AG04450 (cell line): Measurements from ENCODE around the gene RICTOR. TPM values are rescaled to one million over a fixed set of nuclear protein-coding genes. Genes with fewer than 3 reads are reported as not detected.

ENCODE experiments used
- CTCF ChIA-PET: fragments of 300-600, 350-600 bp; formaldehyde crosslinking; extraction: SDS; loops from one replicate; lab custom pipeline; 2022; ENCODE audit warnings: antibody characterized with exemption, inconsistent platforms; lab: Charles Lee
- POLR2A ChIA-PET: fragments of 350-600 bp; formaldehyde crosslinking; extraction: SDS; loops from one replicate; lab custom pipeline; 2021; ENCODE audit warnings: antibody characterized with exemption, inconsistent platforms; lab: Yijun Ruan, JAX
- DNase-seq: peaks from one replicate; pipeline ENCODE4 v3.0.0-alpha.2; 2011; ENCODE audit warnings: low read depth, low spot score
- H3K27ac ChIP-seq: one replicate; pipeline ENCODE4 v1.5.1; 2012; ENCODE audit warnings: low read depth, low read length, control low read depth
- H3K27me3 ChIP-seq: one replicate; pipeline ENCODE4 v1.6.0; 2012; ENCODE audit warnings: low read length; ENCODE audit not compliant: control insufficient read depth, insufficient read depth
- H3K4me3 ChIP-seq: 2 replicates; pipeline ENCODE4 v1.5.1; 2011; ENCODE audit warnings: mild to moderate bottlenecking, low read depth, low read length, control low read depth
- H3K9me3 ChIP-seq: 2 replicates; pipeline ENCODE4 v1.5.1; 2012; ENCODE audit warnings: low read length; ENCODE audit not compliant: control insufficient read depth, insufficient read depth
- CTCF ChIP-seq: IDR thresholded peaks from 2 replicates; pipeline ENCODE4 v1.5.1; 2011; ENCODE audit warnings: low read depth, low read length, control low read depth, inconsistent platforms
- polyA plus RNA-seq: library from polyadenylated mRNA; depleted of rRNA; stranded (reverse); fragments of >200 nt; gene quantifications from 2 replicates; pipeline ENCODE4 v1.2.3, GENCODE V29; 2011

The RICTOR gene
- polyA plus RNA-seq, 1 experiment: 15.6 TPM

GRCh38 chr5:39031041-39031440, 43.2 kb downstream of the RICTOR start:
- ChIA-PET POLR2A (no interaction called here), CTCF (interaction anchor here (0.5 kb wide), 1 partner anchor 37 kb away, joined by 6 read pairs; no protein-coding TSS in a partner anchor)
- no peaks in the 10 kb centered on the region for H3K27me3 ChIP-seq
- peaks cover 13% of the 10 kb centered on the region for H3K9me3 ChIP-seq
- no peak for DNase-seq
- no peak overlapping the region for H3K27ac ChIP-seq
- no peak overlapping the region for H3K4me3 ChIP-seq
- TF ChIP-seq CTCF: no peak

- Histone ChIP-seq H3K4me3 (no peak overlapping the region), H3K27ac (no peak overlapping the region), H3K9me3 (peaks cover 7% of the 10 kb centered on the region), H3K27me3 (no peaks in the 10 kb centered on the region)
- CTCF ChIA-PET: no interaction called here
- DNase-seq: no peak
- TF ChIP-seq CTCF: no peak
- POLR2A ChIA-PET: no interaction called here
Measured at GRCh38 chr5:39025456-39025855, 48.7 kb downstream of the RICTOR start.

- Histone ChIP-seq H3K27me3 (no peaks in the 10 kb centered on the region), H3K4me3 (no peak overlapping the region), H3K9me3 (peaks cover 7% of the 10 kb centered on the region), H3K27ac (no peak overlapping the region)
- CTCF ChIA-PET: no interaction called here
- no peak for DNase-seq
- POLR2A ChIA-PET: no interaction called here
- no peak for TF ChIP-seq CTCF
Measured at GRCh38 chr5:39024884-39025283, 49.3 kb downstream of the RICTOR start.

- no peak for DNase-seq
Measured at GRCh38 chr5:39024005-39024404, 50.2 kb downstream of the RICTOR start.

GRCh38 chr5:39023121-39023520, 51.1 kb downstream of the RICTOR start:
- Histone ChIP-seq H3K27me3 (no peaks in the 10 kb centered on the region), H3K9me3 (peaks cover 2% of the 10 kb centered on the region; the same call in 1 of the 2 replicates), H3K4me3 (no peak overlapping the region), H3K27ac (no peak overlapping the region)
- ChIA-PET POLR2A (no interaction called here), CTCF (no interaction called here)
- DNase-seq: no peak
- TF ChIP-seq CTCF: no peak

More at GRCh38 chr5:39024005-39024404, 50.2 kb downstream of the RICTOR start:
- H3K4me3 ChIP-seq: no peak overlapping the region
- H3K27ac ChIP-seq: no peak overlapping the region
- CTCF ChIA-PET: no interaction called here
- TF ChIP-seq CTCF: 0 out of 2 replicates have a peak, but pooled peaks have one; percentile 5
- H3K9me3 ChIP-seq: peaks cover 7% of the 10 kb centered on the region
- H3K27me3 ChIP-seq: no peaks in the 10 kb centered on the region
- POLR2A ChIA-PET: no interaction called here
